GM10248 (cell line): ENCODE measurements around the gene KXD1.
A peak's percentile ranks its signal among the peaks of the same experiment; 100 is the strongest.
"Not testable (repeated sequence)": the region's sequence is repeated elsewhere in the genome, so short reads cannot be mapped to it uniquely, and the experiment has no call there.

ENCODE experiments used
- CTCF ChIA-PET: fragments of 300-600 bp; sonication (Branson Sonifier 250); formaldehyde crosslinking; extraction: SDS; loops from one replicate; lab custom pipeline; 2021; ENCODE audit warnings: antibody characterized with exemption; lab: Yijun Ruan, JAX
- POLR2A ChIA-PET: fragments of 350-650 bp; sonication (Branson Sonifier 250); formaldehyde crosslinking; extraction: SDS; loops from one replicate; lab custom pipeline; 2020; ENCODE audit warnings: antibody characterized with exemption; lab: Yijun Ruan, JAX
- DNase-seq: peaks from one replicate; pipeline ENCODE4 v3.0.0; 2012; ENCODE audit errors: extremely low spot score
- TF ChIP-seq, protein P1 (sequence below): IDR thresholded peaks from 2 replicates; pipeline ENCODE4 v1.5.1; 2012; ENCODE audit warnings: mild to moderate bottlenecking, low read depth; ENCODE audit errors: extremely low read depth, missing control alignments, control extremely low read depth

KXD1 gene

GRCh38 chr19:18522124-18522861, 35.4 kb upstream of the KXD1 start:
- peak; percentile 99 for DNase-seq
- TF ChIP-seq, protein P1, sequence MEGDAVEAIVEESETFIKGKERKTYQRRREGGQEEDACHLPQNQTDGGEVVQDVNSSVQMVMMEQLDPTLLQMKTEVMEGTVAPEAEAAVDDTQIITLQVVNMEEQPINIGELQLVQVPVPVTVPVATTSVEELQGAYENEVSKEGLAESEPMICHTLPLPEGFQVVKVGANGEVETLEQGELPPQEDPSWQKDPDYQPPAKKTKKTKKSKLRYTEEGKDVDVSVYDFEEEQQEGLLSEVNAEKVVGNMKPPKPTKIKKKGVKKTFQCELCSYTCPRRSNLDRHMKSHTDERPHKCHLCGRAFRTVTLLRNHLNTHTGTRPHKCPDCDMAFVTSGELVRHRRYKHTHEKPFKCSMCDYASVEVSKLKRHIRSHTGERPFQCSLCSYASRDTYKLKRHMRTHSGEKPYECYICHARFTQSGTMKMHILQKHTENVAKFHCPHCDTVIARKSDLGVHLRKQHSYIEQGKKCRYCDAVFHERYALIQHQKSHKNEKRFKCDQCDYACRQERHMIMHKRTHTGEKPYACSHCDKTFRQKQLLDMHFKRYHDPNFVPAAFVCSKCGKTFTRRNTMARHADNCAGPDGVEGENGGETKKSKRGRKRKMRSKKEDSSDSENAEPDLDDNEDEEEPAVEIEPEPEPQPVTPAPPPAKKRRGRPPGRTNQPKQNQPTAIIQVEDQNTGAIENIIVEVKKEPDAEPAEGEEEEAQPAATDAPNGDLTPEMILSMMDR, result no peak
- ChIA-PET CTCF (interaction anchor here (1.0 to 5.9 kb wide), 8 partner anchors 10 to 71 kb away, joined by 3 to 43 read pairs (median 4); no protein-coding TSS in a partner anchor), POLR2A (interaction anchor here (0.7 to 1.6 kb wide), 5 partner anchors 15 to 49 kb away, joined by 3 to 5 read pairs (median 3); partner anchors contain the start of gene UBA52)

- ChIA-PET POLR2A (interaction anchor here (0.7 to 1.5 kb wide), 2 partner anchors 16 kb away, joined by 3 read pairs; no protein-coding TSS in a partner anchor), CTCF (interaction anchor here (1.0 to 5.9 kb wide), 6 partner anchors 10 to 73 kb away, joined by 3 to 43 read pairs (median 4); partner anchors contain the start of gene UBA52)
- DNase-seq, result not testable (repeated sequence)
Observed at GRCh38 chr19:18522862-18523440, 34.7 kb upstream of the KXD1 start.

GRCh38 chr19:18523841-18524240, 33.8 kb upstream of the KXD1 start:
- POLR2A ChIA-PET, result interaction anchor here (1.5 kb wide), 1 partner anchor 17 kb away, joined by 3 read pairs; no protein-coding TSS in a partner anchor
- TF ChIP-seq, protein P1, result no peak
- no peak for DNase-seq
- CTCF ChIA-PET, result interaction anchor here (1.1 to 5.9 kb wide), 3 partner anchors 9 to 74 kb away, joined by 4 to 43 read pairs (median 4); partner anchors contain the start of gene UBA52

DNA sequence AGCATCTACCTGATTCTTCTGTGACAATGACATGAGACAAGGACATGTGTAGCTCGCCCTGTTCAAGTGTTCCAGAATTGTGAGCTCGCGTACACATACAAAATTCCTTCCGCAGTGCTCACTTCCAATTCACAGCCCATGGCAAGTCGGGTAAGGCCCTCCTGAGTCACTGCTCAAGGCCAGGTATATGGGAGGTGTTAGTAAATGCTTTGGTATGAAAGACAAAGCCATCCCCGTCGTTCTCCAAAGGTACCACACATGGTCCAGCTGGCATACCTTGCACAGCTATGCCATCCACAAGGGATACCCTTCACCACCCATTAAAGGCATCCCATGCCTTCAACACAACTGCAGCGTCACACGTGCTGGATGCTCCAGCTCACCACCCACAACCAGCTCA, 31.4 kb upstream of the KXD1 start:
- CTCF ChIA-PET, result interaction anchor here (1.2 to 1.6 kb wide), 2 partner anchors 14 to 62 kb away, joined by 3 to 4 read pairs; partner anchors contain the start of gene REX1BD
- TF ChIP-seq, protein P1, result no peak
- no peak for DNase-seq
- POLR2A ChIA-PET, result interaction anchor here (0.6 to 0.7 kb wide), 2 partner anchors 246 to 318 kb away, joined by 3 read pairs; no protein-coding TSS in a partner anchor

DNA sequence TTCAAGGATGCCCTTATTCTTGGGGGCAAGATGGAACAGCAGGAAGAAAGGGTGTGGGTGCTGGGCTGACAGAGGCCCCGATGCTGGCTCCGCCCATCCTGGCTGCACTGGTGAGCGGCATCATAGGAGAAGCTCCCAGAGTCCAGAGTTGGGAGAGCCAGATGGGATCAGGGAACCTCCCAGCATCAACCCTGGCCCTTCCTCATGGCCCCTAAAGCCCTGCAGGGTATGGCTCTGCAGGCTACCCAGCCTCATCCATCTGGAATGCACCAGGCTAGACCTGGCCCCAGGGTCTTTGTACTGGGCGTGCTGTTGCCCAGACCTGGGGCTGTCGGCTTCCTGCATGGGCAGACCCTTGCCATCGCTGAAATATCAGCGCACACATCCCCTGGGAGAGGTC, 27.9 kb upstream of the KXD1 start:
- TF ChIP-seq, protein P1, result no peak
- no peak for DNase-seq
- ChIA-PET CTCF (interaction anchor here (0.9 to 7.7 kb wide), 6 partner anchors 8 to 60 kb away, joined by 3 to 43 read pairs (median 4); partner anchors contain the start of genes ELL and FKBP8), POLR2A (no interaction called here)

- CTCF ChIA-PET, result interaction anchor here (7.7 kb wide), 1 partner anchor 10 kb away, joined by 43 read pairs; the partner anchor contains the start of gene ELL
- POLR2A ChIA-PET, result no interaction called here
- TF ChIP-seq, protein P1, result no peak
- DNase-seq, result no peak
Observed at GRCh38 chr19:18531485-18531884, 26.2 kb upstream of the KXD1 start.
